ENCODE measurements around the gene PIK3R6. TPM values are rescaled to one million over a fixed set of nuclear protein-coding genes. Genes with fewer than 3 reads are reported as not detected.

Gene PIK3R6
- total and polyA plus RNA-seq, 2 of the 13 experiments (the other 11 are each of a cell fraction or from before 2014, with no cell fraction given): not detected

DNA sequence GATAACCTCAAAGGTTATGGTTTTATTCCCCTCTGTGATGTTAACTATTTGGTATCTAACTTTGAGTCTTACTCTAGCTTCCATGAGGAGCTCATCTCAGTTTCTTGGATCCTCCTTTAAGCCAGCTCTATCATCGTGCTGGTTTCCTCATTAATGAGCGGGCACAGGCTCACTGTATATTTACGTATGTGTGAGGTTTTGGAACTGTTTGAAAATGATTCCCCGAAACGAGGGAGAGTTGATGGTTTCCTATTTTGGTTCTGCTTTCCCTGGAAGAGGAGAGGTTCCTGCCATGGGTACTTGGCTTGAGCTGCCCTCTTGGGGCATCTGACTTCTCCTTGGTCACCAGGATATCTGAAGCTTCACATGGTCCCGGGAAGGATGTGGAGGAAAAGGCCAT is 32.7 kb upstream of the PIK3R6 start:
- Histone ChIP-seq H3K4me3 (replicated peaks in 1 of 3; ENCODE audit: insufficient read depth in 1 of 3, low read depth in 2 of 3, low read length in 3 of 3) (no peak overlapping the region), H3K4me1 (ENCODE audit: insufficient read depth, low read length) (no peaks in the 10 kb centered on the region), H3K36me3 (replicated peaks in 1 of 2; ENCODE audit: control insufficient read depth in 1 of 2, insufficient read depth in 2 of 2, low read length in 2 of 2) (no peaks in the 10 kb centered on the region), H3K27me3 (ENCODE audit: control insufficient read depth in 1 of 2, insufficient read depth in 2 of 2, low read length in 2 of 2) (peaks cover 6 to 38% of the 10 kb centered on the region in 2 experiments; a peak in 4 of 5 replicates), H3K9me3 (ENCODE audit: low read length) (no peaks in the 10 kb centered on the region), H4K20me1 (ENCODE audit: insufficient read depth, low read length) (no peaks in the 10 kb centered on the region), H2AFZ (ENCODE audit: low read length) (no peak overlapping the region), H3K27ac (ENCODE audit: extremely low read length, insufficient read depth, low read length) (no peak overlapping the region), H3K9ac (ENCODE audit: insufficient read depth, low read depth, low read length) (no peak overlapping the region), H3K4me2 (ENCODE audit: low read depth, low read length) (no peak overlapping the region), H3K79me2 (ENCODE audit: insufficient read depth, low read length) (no peaks in the 10 kb centered on the region)
- no TSS peak for BruUV-seq (replicated peaks)
- in situ Hi-C loops (cut with HindIII; ENCODE audit: extremely low pct_ligation_motif_present, low pct_unique_long_range_greater_than_20kb) (no loop called here), intact Hi-C loops (cut with micrococcal nuclease; ENCODE audit: unreplicated experiment) (no loop called here)
- DNase-seq (ENCODE audit: low spot score) (no peak), FAIRE-seq (no peak), ATAC-seq (no peak)
- POLR2A ChIA-PET: no interaction called here
- WGBS (ENCODE audit: low lambda C conversion rate): 24% methylated on average over 6 of the region's 6 CpGs
- CTCF ChIA-PET (ENCODE audit: low intra/inter-chr PET ratio, low total read pairs): no interaction called here
- TF ChIP-seq, protein P1, sequence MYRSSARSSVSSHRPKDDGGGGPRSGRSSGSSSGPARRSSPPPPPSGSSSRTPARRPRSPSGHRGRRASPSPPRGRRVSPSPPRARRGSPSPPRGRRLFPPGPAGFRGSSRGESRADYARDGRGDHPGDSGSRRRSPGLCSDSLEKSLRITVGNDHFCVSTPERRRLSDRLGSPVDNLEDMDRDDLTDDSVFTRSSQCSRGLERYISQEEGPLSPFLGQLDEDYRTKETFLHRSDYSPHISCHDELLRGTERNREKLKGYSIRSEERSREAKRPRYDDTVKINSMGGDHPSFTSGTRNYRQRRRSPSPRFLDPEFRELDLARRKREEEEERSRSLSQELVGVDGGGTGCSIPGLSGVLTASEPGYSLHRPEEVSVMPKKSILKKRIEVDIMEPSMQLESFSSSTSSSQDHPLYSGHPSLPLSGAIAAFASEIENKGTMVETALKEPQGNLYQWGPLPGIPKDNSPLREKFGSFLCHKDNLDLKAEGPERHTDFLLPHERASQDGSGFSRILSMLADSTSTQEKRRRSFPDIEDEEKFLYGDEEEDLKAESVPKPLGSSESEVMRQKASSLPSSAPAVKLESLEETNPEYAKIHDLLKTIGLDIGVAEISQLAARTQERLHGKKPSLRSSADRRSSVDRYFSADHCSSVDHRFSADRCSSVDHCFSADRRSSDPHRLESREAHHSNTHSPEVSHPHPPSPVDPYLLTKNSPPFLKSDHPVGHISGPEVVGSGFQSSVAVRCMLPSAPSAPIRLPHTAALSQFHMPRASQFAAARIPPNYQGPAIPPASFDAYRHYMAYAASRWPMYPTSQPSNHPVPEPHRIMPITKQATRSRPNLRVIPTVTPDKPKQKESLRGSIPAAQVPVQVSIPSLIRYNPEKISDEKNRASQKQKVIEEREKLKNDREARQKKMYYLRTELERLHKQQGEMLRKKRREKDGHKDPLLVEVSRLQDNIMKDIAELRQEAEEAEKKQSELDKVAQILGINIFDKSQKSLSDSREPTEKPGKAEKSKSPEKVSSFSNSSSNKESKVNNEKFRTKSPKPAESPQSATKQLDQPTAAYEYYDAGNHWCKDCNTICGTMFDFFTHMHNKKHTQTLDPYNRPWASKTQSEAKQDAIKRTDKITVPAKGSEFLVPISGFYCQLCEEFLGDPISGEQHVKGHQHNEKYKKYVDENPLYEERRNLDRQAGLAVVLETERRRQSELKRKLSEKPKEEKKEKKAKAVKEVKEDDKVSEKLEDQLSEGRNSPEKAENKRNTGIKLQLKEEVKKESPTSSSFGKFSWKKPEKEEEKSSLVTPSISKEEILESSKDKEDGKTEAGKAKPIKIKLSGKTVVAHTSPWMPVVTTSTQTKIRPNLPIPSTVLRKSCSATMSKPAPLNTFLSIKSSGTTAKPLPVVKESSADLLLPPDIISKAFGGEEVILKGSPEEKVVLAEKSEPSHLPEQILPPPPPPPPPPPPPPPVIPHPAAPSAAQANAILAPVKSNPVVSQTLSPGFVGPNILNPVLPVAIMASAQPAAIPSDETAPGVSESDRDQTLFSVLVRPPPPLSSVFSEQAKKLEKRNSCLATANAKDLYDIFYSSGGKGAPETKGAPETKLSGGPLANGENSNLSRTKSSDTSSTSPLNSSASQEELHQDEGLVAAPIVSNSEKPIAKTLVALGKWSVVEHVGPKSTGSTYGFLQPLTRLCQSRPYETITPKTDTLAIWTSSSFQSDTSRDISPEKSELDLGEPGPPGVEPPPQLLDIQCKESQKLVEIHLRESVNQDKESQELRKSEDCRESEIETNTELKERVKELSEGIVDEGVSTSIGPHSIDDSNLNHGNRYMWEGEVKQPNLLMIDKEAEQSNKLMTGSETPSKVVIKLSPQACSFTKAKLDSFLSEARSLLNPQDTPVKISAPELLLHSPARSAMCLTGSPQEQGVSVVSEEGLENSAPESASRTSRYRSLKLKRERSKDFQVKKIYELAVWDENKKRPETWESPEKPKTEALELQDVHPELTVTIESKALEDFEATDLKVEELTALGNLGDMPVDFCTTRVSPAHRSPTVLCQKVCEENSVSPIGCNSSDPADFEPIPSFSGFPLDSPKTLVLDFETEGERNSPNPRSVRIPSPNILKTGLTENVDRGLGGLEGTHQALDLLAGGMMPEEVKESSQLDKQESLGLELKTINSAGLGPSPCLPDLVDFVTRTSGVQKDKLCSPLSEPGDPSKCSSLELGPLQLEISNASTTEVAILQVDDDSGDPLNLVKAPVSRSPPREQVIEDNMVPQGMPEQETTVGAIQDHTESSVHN (CRISPR knock-in tag; IDR thresholded peaks at IDR 0.05): no peak
- TF ChIP-seq DMTF1 (CRISPR knock-in tag; IDR thresholded peaks at IDR 0.05) (no peak), TIGD3 (CRISPR knock-in tag; IDR thresholded peaks at IDR 0.05; ENCODE audit: borderline replicate concordance) (no peak), REPIN1 (CRISPR knock-in tag; IDR thresholded peaks at IDR 0.05; ENCODE audit: borderline replicate concordance, low read depth) (no peak), ZNF800 (CRISPR knock-in tag; IDR thresholded peaks at IDR 0.05) (no peak), MTA3 (CRISPR knock-in tag; IDR thresholded peaks at IDR 0.05) (no peak), KDM4B (CRISPR knock-in tag; IDR thresholded peaks at IDR 0.05) (no peak), CAMTA2 (CRISPR knock-in tag; IDR thresholded peaks at IDR 0.05; ENCODE audit: borderline replicate concordance) (no peak)

All from HepG2 (cell line).